ENCODE results near the gene HS3ST1. TPM values are rescaled to one million over a fixed set of nuclear protein-coding genes. Genes with fewer than 3 reads are reported as not detected.

The HS3ST1 gene
- total RNA-seq (2022; extraction: Qiagen RNA extraction), result 0.26 to 0.60 TPM (median 0.53 TPM) in 5 replicates

DNA sequence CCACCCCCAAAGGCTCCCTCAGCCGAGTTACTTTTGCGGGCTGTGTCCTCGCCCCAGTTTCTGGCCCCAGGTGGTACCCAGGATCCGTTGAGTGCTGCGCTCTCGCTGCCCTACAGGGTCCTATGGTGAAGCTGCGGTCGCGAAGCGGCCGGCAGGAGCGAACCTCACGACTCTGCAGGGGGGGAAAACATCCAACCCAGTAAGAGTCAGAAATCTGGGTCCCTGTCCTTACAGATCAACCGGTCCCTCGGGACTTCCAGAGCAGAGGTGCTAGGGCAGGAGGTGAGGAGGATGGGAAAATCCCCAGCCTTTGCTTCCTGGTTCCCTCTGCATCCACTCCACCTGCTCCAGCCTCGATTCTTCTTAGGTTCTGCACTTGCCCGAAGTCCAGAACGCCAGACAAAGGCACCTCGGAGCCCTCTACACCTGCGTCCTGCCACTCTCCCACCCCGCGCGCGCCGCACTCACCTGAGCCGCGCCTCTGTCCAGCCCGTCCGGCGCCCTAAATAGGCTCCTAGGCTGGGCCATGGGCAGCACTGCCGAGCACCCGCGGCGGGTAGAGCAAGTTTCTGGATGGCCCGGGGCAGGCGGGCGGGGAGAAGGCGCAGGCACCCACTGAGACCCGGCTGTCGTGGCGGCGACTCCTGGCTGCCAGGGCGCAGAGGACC lies at the start of gene HS3ST1:
Gene HS3ST1 (minus strand): TSS at position 664 of the 668 bp plus-strand sequence. CDS start 28,889 bp downstream, outside the sequence.

Data from A549 treated with Hydrocortisone at 1 μM for 4 hours (cell line).